ENCODE data around the gene SMCHD1. TPM values are rescaled to one million over a fixed set of nuclear protein-coding genes. Genes with fewer than 3 reads are reported as not detected.
"Not testable (repeated sequence)": the region's sequence is repeated elsewhere in the genome, so short reads cannot be mapped to it uniquely, and the experiment has no call there.

Gene SMCHD1
- total RNA-seq, 1 donor from 2014 or later, result 34.4 TPM

DNA sequence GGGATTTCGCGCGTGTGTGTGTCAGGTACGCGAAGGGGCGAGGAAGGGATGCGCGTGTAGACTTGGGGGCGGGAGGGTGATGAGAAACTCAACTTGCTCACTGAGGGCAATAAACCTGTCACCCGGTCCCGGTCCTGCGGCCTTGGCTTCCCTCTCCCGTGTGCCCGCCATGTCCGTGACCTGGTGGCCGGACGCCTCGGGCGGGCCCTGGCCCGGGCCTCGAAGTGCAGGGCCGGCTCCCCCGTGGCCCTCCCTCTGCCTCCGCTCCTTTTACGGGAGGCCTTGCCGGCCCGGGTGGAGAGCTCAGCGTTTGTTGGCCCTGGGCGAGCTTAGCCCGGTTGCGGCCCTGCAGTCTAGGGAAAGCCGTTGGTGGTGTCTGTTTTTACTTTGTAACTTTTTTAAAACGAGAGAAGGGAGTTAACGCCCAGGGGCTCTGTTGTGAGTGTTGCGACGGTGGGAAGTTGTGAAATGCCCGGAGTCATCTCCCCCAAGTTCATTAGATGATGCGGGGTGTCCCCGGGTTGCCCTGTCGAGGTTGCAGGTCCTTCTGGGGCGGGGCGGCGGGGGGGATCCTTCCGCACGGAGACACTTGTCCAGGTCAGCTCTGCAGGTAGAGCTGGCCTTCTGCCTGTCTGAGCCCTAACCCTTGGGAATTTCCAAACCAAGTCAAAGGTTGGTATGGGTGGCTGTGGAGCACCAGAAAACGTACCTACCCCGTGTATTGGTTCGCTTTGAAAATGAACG, 883 bp downstream of the SMCHD1 start:
- Mint-ChIP-seq H3K4me1 (ENCODE audit: low read depth, unreplicated experiment) (peaks cover 4% of the 10 kb centered on the region), H3K4me3 (ENCODE audit: unreplicated experiment) (peak overlapping the region; percentile 94), H3K36me3 (ENCODE audit: unreplicated experiment) (no peaks in the 10 kb centered on the region), H3K27me3 (ENCODE audit: unreplicated experiment) (peaks cover 10% of the 10 kb centered on the region), H3K27ac (ENCODE audit: unreplicated experiment) (peak overlapping the region; percentile 55), H3K9me3 (ENCODE audit: unreplicated experiment) (peaks cover 4% of the 10 kb centered on the region)
- peak; percentile 52 for DNase-seq
- TF ChIP-seq CTCF (IDR thresholded peaks at IDR 0.05; ENCODE audit: partially characterized antibody, unreplicated experiment), result no peak

DNA sequence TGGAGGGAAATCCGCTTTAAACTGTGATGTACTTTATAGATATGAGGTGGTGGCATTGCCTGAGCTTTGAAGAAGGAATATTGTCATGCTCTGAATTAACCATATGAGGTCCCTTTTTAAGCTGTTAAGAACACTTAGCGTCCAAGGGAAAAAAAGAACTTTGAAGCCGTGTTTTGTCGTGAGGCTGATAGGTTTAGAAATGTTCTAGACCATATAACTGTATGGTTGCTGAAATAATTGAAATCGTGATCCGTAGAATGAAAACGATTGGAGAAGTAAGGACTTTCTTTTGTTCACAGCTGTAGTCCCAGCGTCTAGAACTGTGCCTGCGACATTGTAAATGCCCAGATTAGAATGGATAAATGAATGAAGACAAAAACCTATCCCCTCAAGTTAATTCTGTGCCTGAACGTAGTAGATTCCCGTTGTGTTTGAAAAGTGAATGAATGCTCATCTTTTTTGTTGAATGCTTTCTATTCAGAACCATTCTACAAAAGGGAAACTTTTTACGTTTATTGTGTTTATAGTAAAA, 1.5 kb downstream of the SMCHD1 start:
- peak overlapping the region; percentile 94 for H3K4me3 Mint-ChIP-seq (ENCODE audit: unreplicated experiment)
- TF ChIP-seq CTCF (IDR thresholded peaks at IDR 0.05; ENCODE audit: partially characterized antibody, unreplicated experiment), result no peak
- H3K9me3 Mint-ChIP-seq (ENCODE audit: unreplicated experiment), result peaks cover 4% of the 10 kb centered on the region

GRCh38 chr18:2657788-2658458, 2.4 kb downstream of the SMCHD1 start:
- no peak for DNase-seq
- no peak overlapping the region for H3K27ac Mint-ChIP-seq (ENCODE audit: unreplicated experiment)
- H3K4me3 Mint-ChIP-seq (ENCODE audit: unreplicated experiment), result peak overlapping the region; percentile 64
- peaks cover 9% of the 10 kb centered on the region for H3K27me3 Mint-ChIP-seq (ENCODE audit: unreplicated experiment)
- TF ChIP-seq CTCF (IDR thresholded peaks at IDR 0.05; ENCODE audit: partially characterized antibody, unreplicated experiment), result no peak
- H3K36me3 Mint-ChIP-seq (ENCODE audit: unreplicated experiment), result no peaks in the 10 kb centered on the region
- H3K9me3 Mint-ChIP-seq (ENCODE audit: unreplicated experiment), result peaks cover 4% of the 10 kb centered on the region
- H3K4me1 Mint-ChIP-seq (ENCODE audit: low read depth, unreplicated experiment), result peaks cover 4% of the 10 kb centered on the region

More for the DNA sequence above, 1.5 kb downstream of the SMCHD1 start:
- DNase-seq, result no peak
- Mint-ChIP-seq H3K27ac (ENCODE audit: unreplicated experiment) (peak overlapping the region; percentile 12), H3K27me3 (ENCODE audit: unreplicated experiment) (peaks cover 10% of the 10 kb centered on the region), H3K36me3 (ENCODE audit: unreplicated experiment) (no peaks in the 10 kb centered on the region), H3K4me1 (ENCODE audit: low read depth, unreplicated experiment) (peaks cover 4% of the 10 kb centered on the region)

DNA sequence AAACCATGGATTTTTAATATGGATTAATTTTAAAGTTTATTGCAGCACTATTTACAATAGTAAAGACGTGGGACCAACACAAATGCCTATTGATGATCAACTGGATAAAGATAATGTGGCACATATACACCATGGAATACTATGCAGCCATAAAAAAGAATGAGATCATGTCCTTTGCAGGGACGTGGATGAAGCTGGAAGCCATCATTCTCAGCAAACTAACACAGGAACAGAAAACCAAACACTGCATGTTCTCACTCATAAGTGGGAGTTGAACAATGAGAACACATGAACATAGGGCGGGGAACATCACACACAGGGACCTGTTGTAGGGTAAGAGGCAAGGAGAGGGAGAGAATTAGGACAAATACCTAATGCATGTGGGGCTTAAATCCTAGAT, 5.3 kb downstream of the SMCHD1 start:
- DNase-seq; H3K4me3 Mint-ChIP-seq (ENCODE audit: unreplicated experiment); H3K4me1 Mint-ChIP-seq (ENCODE audit: low read depth, unreplicated experiment); H3K27ac Mint-ChIP-seq (ENCODE audit: unreplicated experiment); H3K36me3 Mint-ChIP-seq (ENCODE audit: unreplicated experiment); H3K27me3 Mint-ChIP-seq (ENCODE audit: unreplicated experiment); H3K9me3 Mint-ChIP-seq (ENCODE audit: unreplicated experiment): not testable (repeated sequence)

DNA sequence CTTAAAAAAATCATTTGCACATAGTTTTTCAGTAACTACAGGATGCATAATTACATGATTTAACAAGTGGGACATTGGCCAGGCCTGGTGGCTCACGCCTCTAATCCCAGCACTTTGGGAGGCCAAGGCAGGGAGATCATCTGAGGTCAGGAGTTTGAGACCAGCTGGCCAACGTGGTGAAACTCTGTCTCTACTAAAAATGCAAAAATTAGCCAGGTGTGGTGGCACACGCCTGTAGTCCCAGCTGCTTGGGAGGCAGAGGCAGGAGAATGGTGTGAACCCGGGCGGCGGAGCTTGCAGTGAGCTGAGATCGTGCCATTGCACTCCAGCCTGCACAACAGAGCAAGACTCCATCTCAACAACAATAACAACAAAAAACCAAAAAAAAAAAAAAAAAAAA, 6.8 kb downstream of the SMCHD1 start:
- DNase-seq; H3K9me3 Mint-ChIP-seq (ENCODE audit: unreplicated experiment); H3K27ac Mint-ChIP-seq (ENCODE audit: unreplicated experiment); H3K36me3 Mint-ChIP-seq (ENCODE audit: unreplicated experiment); H3K4me3 Mint-ChIP-seq (ENCODE audit: unreplicated experiment); H3K4me1 Mint-ChIP-seq (ENCODE audit: low read depth, unreplicated experiment); H3K27me3 Mint-ChIP-seq (ENCODE audit: unreplicated experiment): not testable (repeated sequence)

GRCh38 chr18:2662990-2663389, 7.5 kb downstream of the SMCHD1 start:
- no peak overlapping the region for H3K27ac Mint-ChIP-seq (ENCODE audit: unreplicated experiment)
- TF ChIP-seq CTCF (IDR thresholded peaks at IDR 0.05; ENCODE audit: partially characterized antibody, unreplicated experiment), result no peak
- no peaks in the 10 kb centered on the region for H3K36me3 Mint-ChIP-seq (ENCODE audit: unreplicated experiment)
- no peak for DNase-seq
- no peaks in the 10 kb centered on the region for H3K9me3 Mint-ChIP-seq (ENCODE audit: unreplicated experiment)
- no peaks in the 10 kb centered on the region for H3K4me1 Mint-ChIP-seq (ENCODE audit: low read depth, unreplicated experiment)
- no peak overlapping the region for H3K4me3 Mint-ChIP-seq (ENCODE audit: unreplicated experiment)
- no peaks in the 10 kb centered on the region for H3K27me3 Mint-ChIP-seq (ENCODE audit: unreplicated experiment)
